ENCODE measurements around the gene RIF1. TPM values are rescaled to one million over a fixed set of nuclear protein-coding genes. Genes with fewer than 3 reads are reported as not detected.
"Not testable (repeated sequence)": the region's sequence is repeated elsewhere in the genome, so short reads cannot be mapped to it uniquely, and the experiment has no call there.

RIF1 gene
- total RNA-seq, 1 donor from 2014 or later, result 23.2 TPM

- DNase-seq (ENCODE audit: low read depth in 2 of 2), result peak; percentile 3 to 30
Observed at GRCh38 chr2:151410485-151410834, 758 bp downstream of the RIF1 start.

GRCh38 chr2:151417650-151418049 is 7.9 kb downstream of the RIF1 start:
- DNase-seq (ENCODE audit: low read depth in 2 of 2), result no peak

DNA sequence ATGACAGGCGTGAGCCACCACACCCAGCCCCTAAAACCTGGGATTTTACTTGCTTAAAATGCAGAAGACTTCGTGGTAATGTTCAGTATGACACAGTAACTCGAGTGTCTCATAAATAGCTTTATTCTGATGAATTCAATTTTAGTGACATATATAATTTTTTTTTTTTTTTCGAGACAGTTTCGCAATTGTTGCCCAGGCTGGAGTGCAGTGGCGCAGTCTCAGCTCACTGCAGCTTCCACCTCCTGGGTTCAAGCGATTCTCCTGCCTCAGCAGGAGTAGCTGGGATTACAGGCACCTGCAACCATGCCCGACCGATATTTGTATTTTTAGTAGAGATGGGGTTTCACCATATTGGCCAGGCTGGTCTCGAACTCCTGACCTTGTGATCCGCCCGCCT is 12.0 kb downstream of the RIF1 start:
- not testable (repeated sequence) for DNase-seq (ENCODE audit: low read depth in 2 of 2)

- no peak for DNase-seq (ENCODE audit: low read depth in 2 of 2)
Observed at GRCh38 chr2:151422917-151423439, 13.3 kb downstream of the RIF1 start.

GRCh38 chr2:151423760-151424159 is 14.1 kb downstream of the RIF1 start:
- no peak for DNase-seq (ENCODE audit: low read depth in 2 of 2)

DNA sequence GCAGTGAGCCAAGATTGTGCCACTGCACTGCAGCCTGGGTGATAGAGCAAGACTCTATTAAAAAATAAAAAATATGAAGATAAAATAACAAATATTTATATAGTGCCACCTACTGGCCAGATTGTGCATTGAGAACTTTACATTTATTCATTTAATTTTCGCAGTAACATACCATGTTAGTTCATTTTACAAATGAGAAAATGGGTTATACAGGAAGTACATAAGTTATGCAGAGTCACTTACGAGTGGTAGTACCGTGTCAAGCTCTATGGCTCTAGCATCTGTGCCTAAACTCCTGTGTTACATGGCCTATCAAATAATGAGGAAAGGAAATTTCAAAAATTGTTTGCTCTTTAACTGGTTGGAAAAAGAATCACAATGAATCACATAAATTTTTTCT is 27.9 kb downstream of the RIF1 start:
- peak; percentile 11 to 30 for DNase-seq (ENCODE audit: low read depth in 2 of 2)

DNA sequence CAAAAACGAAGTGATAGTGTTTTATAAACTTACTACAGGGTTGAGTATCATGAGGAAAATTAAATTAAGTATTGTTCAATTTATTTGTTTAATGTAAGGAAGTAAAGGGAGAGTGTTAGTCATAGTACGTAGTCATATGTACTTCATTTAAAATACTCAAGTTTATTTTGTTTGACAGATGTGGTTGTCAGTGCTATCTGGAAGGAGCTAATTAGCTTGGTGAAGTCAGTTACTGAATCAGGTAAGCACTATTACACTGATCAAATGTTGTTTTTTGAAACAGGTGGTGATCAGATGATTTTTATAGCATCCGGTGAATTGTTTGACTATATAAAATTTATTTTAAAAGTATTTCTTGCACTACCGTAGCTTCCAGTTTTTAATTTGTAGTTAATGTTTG is 28.8 kb downstream of the RIF1 start:
- no peak for DNase-seq (ENCODE audit: low read depth in 2 of 2)

- no peak for DNase-seq (ENCODE audit: low read depth in 2 of 2)
Observed at GRCh38 chr2:151439127-151439526, 29.4 kb downstream of the RIF1 start.

DNA sequence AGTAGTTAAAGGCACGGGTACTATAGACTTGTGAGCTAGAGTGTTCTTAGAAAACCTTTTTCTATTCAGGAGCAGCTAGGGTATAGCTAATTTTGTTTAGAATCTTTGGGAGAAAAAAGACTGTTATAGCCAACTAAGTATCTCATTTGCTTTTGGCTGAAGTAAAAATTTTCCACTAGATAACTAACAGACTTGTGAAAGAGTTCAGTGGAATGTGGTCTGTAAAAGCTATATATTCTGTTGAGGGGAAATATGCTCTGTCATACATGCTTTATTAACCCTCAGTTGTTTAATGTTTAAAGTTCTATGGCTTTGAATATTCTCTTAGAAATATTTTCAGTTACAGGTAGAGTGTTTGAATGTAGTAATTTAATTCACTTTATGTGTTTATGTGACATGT is 49.7 kb downstream of the RIF1 start:
- peak in 1 of 2 donors; percentile 10 for DNase-seq (ENCODE audit: low read depth in 2 of 2)

DNA sequence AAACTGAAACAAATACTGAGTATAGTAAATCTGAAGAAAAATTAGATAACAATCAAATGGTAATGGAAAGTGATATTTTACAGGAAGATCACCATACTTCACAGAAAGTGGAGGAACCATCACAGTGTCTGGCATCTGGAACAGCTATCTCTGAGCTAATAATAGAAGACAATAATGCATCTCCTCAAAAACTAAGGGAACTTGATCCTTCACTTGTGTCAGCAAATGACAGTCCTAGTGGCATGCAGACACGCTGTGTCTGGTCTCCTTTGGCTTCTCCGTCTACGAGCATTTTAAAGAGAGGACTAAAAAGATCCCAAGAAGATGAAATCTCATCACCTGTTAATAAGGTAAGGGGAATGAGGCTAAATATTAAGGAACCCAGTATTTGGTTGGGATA is 56.1 kb downstream of the RIF1 start:
- no peak for DNase-seq (ENCODE audit: low read depth in 2 of 2)

GRCh38 chr2:151470556-151470955 is 60.9 kb downstream of the RIF1 start:
- no peak for DNase-seq (ENCODE audit: low read depth in 2 of 2)

DNA sequence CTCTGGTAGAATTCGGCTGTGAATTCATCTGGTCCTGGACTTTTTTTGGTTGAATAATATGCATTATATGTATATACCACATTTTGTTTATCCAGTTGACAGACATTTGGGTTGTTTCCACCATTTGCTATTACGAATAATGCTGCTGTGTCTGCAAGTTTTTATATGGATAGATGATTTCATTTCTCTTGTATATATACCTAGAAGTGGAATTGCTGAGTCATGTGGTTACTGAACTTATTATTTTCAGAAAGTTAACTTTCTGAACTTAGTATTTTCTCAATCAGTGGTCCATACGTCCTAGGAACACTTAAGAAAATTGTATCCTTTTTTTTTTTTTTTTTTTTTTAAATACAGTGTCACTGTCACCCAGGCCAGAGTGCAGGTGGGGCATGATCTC is 63.3 kb downstream of the RIF1 start:
- no peak for DNase-seq (ENCODE audit: low read depth in 2 of 2)

- no peak for DNase-seq (ENCODE audit: low read depth in 2 of 2)
Observed at GRCh38 chr2:151475071-151475470, 65.4 kb downstream of the RIF1 start.

DNA sequence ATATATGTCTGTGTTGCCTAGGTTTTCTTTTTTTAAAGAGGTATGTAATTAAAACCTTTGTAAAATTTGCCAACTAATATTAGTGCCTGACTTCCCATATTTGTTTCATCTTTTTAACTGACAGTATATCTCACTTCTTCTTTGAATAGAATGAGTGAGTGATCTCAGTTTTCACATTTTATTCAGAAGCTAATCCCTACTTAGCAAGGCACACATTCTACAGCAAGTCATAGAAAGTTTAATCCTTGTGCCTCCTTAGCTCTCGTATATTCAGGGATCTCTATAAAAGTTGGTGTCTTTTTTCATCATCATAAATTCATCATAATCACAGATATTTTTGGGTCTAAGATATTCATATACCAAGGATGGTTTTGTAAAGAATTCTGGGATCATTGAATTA is 66.6 kb downstream of the RIF1 start:
- DNase-seq (ENCODE audit: low read depth in 2 of 2), result no peak

- no peak for DNase-seq (ENCODE audit: low read depth in 2 of 2)
Observed at GRCh38 chr2:151478011-151478410, 68.3 kb downstream of the RIF1 start.

DNA sequence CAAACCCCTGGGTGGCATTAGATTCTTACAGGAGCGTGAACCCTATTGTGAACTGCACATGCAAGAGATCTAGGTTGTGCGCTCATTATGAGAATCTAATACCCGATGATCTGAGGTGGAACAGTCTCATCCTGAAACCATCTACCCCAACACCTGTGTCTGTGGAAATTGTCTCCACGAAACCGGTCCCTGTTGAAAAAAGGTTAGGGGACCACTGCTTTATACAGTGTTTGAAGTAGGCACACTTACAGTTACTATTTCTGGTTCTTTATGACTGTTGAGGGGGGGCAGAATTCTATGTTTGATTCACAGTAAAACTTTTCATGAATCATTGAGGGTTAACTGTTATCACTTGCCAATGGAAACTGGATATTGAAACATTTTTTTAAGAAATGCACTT is 72.0 kb downstream of the RIF1 start:
- no peak for DNase-seq (ENCODE audit: low read depth in 2 of 2)

- no peak for DNase-seq (ENCODE audit: low read depth in 2 of 2)
Observed at GRCh38 chr2:151482171-151482725, 72.5 kb downstream of the RIF1 start.

DNA sequence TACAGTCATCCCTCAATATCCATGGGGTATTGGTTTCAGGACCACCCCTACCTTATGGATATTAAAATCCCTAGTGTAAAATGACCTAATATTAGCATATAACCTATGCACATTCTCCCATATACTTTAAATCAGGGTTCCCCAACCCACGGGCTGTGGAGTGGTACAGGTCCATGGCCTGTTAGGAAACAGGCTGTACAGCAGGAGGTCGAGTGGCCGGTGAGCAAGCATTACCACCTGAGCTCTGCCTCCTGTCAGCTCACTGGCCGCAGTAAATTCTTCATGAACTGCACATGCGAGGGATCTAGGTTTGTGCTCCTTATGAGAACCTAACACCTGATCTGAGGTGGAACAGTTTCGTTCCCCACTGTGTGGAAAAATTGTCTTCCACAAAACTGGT is 73.8 kb downstream of the RIF1 start:
- no peak for DNase-seq (ENCODE audit: low read depth in 2 of 2)

DNA sequence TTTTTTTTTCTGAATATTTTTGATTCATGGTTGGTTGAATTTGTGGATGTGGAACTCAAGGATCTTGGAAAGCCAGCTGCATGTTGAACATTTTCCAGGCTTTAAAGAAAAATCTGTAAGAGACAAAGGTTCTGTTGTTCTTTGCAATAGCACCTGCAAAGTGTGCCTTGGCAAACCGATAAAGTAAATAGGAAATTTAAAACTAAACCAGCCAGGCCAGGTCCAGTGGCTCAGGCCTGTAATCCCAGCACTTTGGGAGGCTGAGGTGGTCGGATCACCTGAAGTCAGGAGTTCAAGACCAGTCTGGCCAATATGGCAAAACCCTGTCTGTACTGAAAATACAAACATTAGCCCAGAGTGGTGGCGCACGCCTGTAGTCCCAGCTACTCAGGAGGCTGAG is 74.4 kb downstream of the RIF1 start:
- no peak for DNase-seq (ENCODE audit: low read depth in 2 of 2)

DNA sequence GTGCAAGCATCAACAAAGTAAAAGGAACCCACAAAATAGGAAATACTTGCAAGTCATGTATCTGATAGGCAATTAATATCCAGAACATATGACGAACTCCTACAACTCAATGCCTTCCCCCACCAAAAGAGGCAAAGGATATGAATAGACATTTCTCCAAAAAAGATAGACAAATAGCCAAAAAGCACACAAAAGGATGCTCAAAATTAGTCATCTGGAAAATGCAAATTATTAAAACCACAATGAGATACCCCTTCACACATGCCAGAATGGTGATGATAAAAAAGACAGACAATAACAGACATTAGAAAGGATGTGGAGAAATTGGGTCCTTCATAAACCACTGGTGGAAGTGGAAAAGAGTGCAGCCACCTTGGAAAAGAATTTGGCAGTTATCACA is 76.4 kb downstream of the RIF1 start:
- no peak for DNase-seq (ENCODE audit: low read depth in 2 of 2)

GRCh38 chr2:151490276-151490675 is 80.6 kb downstream of the RIF1 start:
- DNase-seq (ENCODE audit: low read depth in 2 of 2), result no peak

- no peak for DNase-seq (ENCODE audit: low read depth in 2 of 2)
Observed at GRCh38 chr2:151491496-151491895, 81.8 kb downstream of the RIF1 start.

DNA sequence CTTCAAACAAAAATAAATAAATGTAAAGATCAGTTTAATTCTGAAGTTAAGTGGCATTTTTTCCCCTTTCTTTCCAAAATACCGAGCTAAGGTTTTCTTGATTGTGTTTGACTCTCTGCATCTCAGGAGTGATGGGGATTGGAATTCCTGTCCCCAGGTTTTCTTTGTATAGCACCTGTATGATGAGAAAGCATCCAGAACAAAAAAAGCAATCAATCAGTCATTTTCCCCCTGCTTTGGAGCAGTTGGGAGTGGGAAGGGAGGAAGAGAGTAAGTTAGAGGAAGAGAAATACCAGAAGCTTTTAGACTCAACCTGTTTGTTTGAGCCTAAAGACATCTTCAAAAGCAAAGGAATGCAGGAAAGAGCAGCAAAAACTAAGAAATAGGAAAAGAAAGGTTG is 88.5 kb downstream of the RIF1 start:
- DNase-seq (ENCODE audit: low read depth in 2 of 2), result no peak

- no peak for DNase-seq (ENCODE audit: low read depth in 2 of 2)
Observed at GRCh38 chr2:151506170-151506569, 96.5 kb downstream of the RIF1 start.

Measured in dermis microvascular lymphatic vessel endothelial cell (primary cell).